Measurements from ENCODE around the gene HABP2.

The HABP2 gene

DNA sequence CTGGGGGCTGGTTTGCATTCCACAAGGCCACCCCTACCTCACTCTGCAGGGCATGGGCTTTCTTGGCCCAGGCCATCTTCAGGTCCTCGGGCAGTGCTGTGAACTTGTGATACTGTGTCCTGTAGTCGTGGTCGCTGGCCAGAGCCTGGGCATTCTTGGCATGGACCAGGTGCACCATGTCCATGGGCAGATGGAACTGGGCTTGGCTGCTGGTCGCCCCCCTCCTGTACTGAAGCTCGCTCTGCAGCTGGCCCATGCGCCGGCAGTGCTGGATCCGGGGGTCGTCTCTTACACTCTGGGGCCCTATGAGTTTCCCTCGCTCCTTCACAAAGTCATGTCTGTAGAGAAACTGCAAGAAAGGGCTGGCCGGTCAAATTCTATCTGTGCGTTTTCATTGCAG, 51.7 kb downstream of the HABP2 start:
- no peak for DNase-seq (ENCODE audit: low read depth in 2 of 2)

DNA sequence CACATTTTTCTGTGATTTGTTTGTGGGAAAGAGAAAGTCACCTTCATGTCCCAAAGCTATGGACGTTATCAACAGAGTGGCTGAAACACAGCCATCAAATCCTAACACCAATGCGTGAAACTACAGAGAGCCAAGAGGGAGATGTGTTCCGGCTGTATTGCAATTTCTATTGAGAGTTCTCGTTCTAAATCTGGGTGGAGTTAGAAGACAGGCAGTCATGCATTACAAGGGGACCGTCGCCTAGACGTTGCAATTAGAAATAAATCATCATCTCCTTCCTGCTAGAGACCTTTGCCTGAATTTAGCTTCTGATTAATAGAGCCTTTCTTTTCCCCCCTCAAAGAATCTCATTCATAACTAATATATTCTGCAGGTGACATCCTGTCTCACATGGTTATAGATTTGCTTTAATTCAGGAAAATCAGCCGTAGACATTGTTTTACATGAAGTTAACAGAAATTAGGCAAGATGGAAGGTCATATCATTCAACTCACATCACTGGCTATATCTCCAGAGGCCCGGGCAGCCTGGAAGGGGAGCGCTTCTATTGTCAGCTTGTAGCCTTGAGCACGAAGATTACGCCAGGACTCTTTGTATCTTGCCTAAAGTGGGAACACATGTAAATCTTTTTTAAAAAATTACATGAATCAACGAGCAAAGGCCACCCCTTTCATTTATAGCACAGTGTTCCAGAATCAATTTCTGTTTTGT, 52.6 kb downstream of the HABP2 start:
- no peak for DNase-seq (ENCODE audit: low read depth in 2 of 2)

GRCh38 chr10:113609704-113610108, 56.9 kb downstream of the HABP2 start:
- no peak for DNase-seq (ENCODE audit: low read depth in 2 of 2)

DNA sequence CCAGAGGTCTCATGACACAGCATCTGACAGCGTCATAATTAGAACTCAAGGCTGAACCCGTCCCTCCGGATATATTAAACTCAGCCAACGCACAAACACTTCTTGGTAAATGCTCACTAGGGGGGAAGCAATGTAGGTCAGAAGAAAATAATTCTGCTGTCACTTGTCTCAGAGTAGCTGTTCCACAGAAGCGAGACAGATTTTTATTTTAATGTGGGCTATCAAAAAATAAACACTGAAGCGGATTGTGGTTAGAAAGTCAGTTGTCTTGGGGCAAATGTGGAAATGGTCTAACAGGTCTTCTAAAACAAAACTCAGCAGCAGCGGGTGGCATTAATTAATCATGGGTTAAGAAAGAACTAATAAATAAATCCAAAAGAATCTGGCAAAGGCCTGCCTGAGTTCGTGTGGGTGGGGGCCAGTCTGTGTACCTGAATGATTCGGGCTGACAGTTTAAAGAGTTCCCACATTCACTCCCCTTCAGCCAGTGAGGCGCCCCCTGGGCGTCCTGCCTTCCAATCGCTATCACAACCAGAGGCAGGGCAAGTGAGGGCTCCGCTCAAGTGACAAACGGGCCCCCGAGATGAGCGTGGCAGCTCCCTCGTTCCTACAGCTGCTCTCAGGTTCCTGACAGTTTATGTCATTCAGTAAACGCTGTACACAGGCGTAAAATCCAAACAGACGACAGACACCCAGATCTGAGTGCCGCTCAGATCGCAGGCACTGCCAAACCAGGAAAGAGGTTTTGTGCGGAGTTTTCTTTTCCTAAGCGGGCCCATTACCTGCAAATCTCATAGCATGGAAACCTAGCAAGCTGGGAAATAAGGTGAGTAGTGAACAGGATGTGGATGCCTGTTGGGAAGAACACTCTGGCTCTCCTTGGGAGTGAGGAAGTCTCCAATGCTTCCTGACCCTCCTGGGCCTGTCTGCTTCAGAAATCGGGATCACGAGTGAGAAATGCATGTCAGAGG, 58.1 kb downstream of the HABP2 start:
- DNase-seq (ENCODE audit: low read depth in 2 of 2) = no peak

- no peak for DNase-seq (ENCODE audit: low read depth in 2 of 2)
These were observed 59.3 kb downstream of the HABP2 start for GRCh38 chr10:113612154-113612553.

GRCh38 chr10:113613427-113613826, 60.6 kb downstream of the HABP2 start:
- no peak for DNase-seq (ENCODE audit: low read depth in 2 of 2)

DNA sequence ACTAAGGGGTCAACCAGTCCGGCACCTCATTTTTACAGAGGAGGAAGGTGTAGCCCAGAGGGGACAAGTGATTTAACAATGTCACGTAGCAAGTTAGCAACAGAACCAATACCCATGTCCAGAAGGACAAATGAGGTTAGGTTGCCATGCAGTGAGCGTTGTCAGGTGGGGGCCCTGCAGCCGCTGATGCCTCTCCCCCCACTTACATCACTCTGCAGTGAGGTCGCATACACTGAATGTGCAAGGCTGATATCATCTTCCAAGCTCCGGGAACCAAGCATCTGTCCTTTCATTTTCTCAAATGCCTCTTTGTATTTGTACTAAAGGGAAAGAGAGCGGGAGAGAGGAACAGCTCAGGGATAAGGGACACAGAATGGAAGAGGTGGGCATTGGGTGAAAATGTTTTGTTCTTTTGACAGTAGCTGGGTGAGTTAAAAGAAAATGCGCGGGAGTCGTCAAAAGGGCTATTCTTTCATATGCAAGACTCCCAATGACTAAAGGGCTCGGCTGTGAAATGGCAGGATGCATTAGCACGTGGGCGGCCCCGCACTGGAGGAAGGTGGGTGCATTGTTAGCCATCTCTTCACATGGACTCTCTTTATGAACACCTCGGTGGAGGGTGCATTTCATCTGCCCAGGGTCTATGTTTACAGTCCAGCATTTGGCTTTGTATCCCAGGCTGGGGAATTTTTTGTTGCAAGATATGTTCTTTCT, 61.3 kb downstream of the HABP2 start:
- no peak for DNase-seq (ENCODE audit: low read depth in 2 of 2)

DNA sequence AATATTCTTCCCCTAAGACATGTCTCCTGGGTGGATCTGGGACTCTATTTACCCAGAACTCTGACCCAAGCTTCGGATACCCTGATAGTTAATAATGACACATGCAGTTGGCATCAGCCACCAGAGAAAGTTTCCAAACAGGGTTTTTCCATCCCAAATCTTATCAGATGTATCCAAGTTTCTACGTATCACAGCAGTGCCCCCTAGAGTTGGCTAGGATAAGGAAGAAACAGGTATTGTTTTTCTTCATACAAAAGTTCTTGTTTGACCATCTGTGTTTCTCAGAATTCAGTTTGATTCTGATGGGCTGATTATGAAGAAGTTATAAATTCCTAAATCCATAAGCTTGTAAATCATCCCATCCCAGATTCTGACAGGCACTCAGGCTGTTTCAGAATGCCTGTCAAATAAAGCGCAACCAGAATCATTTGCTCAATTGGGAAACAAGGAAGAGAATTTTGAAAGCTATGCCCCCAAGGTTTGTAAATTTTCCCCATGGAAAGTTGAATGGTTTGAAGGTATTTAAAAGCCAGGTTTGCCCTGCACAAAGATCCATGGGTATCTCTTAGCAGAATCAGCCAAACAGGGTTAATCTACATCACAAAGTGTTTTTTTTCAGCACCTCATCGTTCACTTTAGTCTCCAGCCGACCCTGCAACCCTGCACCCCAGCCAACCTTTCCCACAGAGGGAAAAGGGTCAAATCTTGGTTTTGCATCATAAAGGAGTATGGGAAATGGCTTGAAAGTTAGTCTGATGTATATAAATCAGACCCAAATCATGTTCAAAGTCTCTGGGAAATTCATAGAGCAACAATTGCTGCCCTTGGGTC, 63.6 kb downstream of the HABP2 start:
- DNase-seq (ENCODE audit: low read depth in 2 of 2) = no peak

DNA sequence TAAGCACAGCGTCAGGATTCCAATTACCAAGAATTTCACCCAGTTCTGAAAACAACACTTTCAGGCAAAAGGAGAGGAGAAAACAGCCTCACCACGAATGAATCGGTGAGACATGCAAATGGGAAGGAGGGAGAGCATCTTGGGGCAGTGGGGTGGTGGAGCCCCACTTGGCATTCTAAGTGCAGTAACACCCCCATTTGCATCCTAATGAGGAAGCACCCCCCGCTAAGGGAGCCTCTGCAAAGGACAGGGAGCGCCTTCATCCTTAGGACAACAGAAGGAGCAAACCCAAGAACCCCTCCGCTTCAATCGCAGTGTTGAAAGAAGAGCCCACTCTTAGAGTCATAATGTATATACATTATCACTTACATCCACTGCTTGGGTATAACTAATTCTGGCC, 64.2 kb downstream of the HABP2 start:
- DNase-seq (ENCODE audit: low read depth in 2 of 2) = no peak

GRCh38 chr10:113618338-113618737, 65.5 kb downstream of the HABP2 start:
- DNase-seq (ENCODE audit: low read depth in 2 of 2) = no peak

GRCh38 chr10:113619401-113619800, 66.5 kb downstream of the HABP2 start:
- DNase-seq (ENCODE audit: low read depth in 2 of 2) = no peak

DNA sequence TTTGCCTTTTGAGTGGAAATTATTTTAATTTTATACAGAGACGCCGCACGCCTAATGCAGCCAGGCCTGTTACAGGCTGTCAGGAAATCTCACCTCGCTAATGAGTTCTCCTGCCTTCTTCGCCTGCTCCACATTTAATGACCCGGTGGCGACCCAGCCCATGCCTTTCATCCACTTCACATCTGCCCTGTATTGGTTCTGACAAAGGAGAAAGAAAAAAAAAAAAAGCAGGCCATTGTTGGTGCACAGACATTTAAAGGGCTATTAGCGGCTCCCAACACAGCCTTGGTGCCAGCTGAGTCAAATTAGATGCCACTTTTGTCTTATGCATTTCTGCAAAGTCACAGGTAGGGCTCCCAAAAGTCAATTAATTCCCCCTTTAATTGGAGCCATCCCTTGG, 67.7 kb downstream of the HABP2 start:
- DNase-seq (ENCODE audit: low read depth in 2 of 2) = no peak

DNA sequence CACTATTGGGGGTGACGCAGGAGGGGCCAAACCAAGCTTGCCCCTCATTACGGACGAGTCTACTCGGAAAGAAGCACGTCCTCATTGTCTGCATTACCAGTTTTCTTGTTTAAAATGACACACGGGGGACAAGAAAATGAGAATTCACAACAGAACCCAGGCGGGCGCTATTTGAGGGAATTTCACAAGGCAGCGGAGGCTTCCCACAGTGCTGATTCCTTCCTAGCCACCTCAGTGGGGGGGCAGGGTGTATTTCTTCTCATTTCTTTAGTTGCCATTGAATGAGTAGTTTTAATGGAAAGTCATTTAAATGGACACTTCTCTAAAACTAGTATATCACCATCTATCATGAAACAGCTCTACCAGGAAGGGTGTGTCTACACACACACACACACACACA, 68.1 kb downstream of the HABP2 start:
- no peak for DNase-seq (ENCODE audit: low read depth in 2 of 2)

DNA sequence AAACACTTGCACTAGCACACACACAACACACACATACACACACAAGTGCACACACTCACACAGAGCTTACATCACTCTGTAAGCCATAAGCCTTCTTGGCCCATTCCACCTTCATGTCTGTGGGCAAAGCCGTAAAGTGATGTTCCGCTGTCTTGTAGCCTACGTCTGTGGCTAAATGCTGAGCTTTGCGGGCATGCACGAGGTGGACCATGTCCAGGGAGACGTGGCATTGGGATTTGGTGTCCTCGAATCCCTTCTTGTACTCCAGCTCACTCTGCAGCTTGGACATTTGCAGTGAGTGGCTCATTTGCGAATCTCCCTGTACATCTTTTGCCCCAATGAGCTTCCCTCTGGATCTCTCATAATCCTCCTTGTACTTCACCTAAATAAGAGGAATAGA, 68.9 kb downstream of the HABP2 start:
- DNase-seq (ENCODE audit: low read depth in 2 of 2) = no peak

- no peak for DNase-seq (ENCODE audit: low read depth in 2 of 2)
These were observed 70.0 kb downstream of the HABP2 start for GRCh38 chr10:113622831-113623230.

- DNase-seq (ENCODE audit: low read depth in 2 of 2) = no peak
These were observed 72.8 kb downstream of the HABP2 start for GRCh38 chr10:113625461-113626186.

DNA sequence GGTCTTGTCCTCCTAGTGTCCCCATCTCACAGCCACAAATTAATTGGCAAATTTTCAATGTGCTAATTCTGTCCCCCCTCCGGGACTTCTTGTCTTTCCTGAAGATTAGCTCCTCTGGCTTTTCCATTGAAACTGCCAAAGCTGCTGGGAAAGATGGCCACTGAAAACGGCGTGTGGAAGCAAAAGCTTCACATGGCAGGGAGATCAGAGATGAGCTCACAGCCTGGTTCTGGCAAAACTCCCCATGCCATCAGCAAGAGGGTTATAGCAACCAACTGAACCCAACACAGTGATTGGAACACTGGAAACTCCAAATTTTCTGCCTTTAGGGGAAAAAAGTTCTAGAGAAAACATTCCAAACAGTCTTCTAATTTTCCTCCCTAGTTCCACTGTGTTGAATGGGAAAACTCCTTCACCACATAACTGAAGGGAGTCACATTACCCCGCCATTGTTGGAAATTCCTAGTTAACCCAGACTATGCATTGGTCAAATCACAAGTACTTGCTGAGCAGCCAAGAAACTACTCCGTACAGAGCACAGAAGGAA, 74.0 kb downstream of the HABP2 start:
- DNase-seq (ENCODE audit: low read depth in 2 of 2) = no peak

DNA sequence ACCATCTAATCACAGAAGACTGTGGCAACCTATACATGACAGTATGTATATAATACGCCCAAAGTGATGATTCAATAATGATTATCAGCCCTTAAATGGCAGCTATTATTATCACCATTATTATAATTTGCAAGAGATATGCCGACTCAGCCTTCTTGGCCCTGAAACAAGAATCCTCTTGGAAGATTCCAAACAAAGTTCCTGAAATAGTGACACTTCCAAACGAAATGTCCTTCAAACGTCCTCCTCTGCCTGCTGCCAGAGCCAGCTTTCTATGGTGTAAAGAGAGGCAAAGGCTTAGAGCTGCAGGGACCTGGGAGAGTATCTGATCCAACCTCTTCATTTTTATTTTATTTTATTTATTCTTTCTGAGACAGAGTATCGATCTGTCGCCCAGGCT, 75.0 kb downstream of the HABP2 start:
- DNase-seq (ENCODE audit: low read depth in 2 of 2) = no peak

GRCh38 chr10:113628607-113629153, 75.8 kb downstream of the HABP2 start:
- DNase-seq (ENCODE audit: low read depth in 2 of 2) = no peak

DNA sequence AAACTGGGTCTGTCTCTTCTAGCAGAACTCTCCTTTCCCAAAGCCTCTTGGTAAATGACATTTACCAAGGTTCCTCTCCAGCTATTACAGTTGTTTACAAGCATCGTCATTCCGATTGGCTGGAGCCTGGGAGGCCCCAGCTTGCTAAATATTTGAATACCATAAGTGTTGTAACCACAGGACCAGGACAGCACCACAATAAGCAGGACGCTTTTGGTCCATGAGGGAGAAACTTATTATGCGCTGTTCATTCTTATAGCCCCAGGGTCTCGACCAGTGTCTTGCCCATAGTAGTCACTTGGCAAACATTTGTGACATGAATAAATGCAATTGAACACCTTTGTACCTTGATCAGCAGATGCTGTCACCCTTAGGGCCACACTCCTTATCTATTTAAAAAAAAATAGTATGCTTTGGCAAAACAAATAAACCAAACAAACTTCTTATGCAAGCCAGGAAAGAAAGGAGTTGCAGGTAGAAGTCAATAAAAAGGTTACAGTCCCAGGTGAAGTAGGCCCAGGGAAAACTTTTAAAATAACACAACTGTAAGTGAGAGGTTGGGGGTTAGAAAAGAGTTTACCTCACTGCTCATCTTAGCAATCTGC, 78.2 kb downstream of the HABP2 start:
- DNase-seq (ENCODE audit: low read depth in 2 of 2) = no peak
